Neural crest cell (in vitro differentiated cells): Measurements from ENCODE around the gene B4GAT1. TPM values are rescaled to one million over a fixed set of nuclear protein-coding genes. Genes with fewer than 3 reads are reported as not detected.
A peak's percentile ranks its signal among the peaks of the same experiment; 100 is the strongest.
"Not testable (repeated sequence)": the region's sequence is repeated elsewhere in the genome, so short reads cannot be mapped to it uniquely, and the experiment has no call there.

Source experiments
- DNase-seq: peaks from one replicate; pipeline ENCODE4 v3.0.0; 2021; ENCODE audit warnings: low read depth, mixed read lengths, low spot score
- H3K27ac Mint-ChIP-seq: one replicate; pipeline ENCODE4 v1.8.0; 2021; ENCODE audit warnings: mild to moderate bottlenecking, mixed read lengths; ENCODE audit not compliant: unreplicated experiment
- H3K27me3 Mint-ChIP-seq: 2 replicates; pipeline ENCODE4 v1.8.0; 2021; ENCODE audit warnings: low read depth, mild to moderate bottlenecking, mixed read lengths
- H3K36me3 Mint-ChIP-seq: 2 replicates; pipeline ENCODE4 v1.8.0; 2021; ENCODE audit warnings: low read depth, mild to moderate bottlenecking, mixed read lengths
- H3K4me1 Mint-ChIP-seq: 2 replicates; pipeline ENCODE4 v1.8.0; 2021; ENCODE audit warnings: mixed read lengths
- H3K4me3 Mint-ChIP-seq: one replicate; pipeline ENCODE4 v1.8.0; 2021; ENCODE audit warnings: mild to moderate bottlenecking, mixed read lengths
- H3K9me3 Mint-ChIP-seq: 2 replicates; pipeline ENCODE4 v1.8.0; 2021; ENCODE audit warnings: mixed read lengths
- CTCF ChIP-seq: fragments of 200-600 bp; sonication (generic); conservative IDR thresholded peaks from 2 replicates; pipeline ENCODE4 v1.5.0; 2021; ENCODE audit warnings: antibody characterized with exemption, mild to moderate bottlenecking
- long read RNA-seq: library from polyadenylated mRNA; unstranded; transcript quantifications from one replicate; pipeline ENCODE4 v2.0.0, GENCODE V29; 2020
- total RNA-seq: library from RNA; stranded (reverse); gene quantifications from 2 replicates; pipeline ENCODE4 v1.2.1, GENCODE V29; 2021

Gene B4GAT1
- 43.3 and 43.8 TPM in 2 replicates for total RNA-seq
- long read RNA-seq, transcript B4GAT1-201 (2 exons, 2,072 nt): major isoform, 37 of 37 reads
- long read RNA-seq, partial matches to known transcripts: 0 of 37 reads
- long read RNA-seq, other reads (novel, unspliced or antisense): 0 of 37 reads

- Mint-ChIP-seq H3K9me3 (no peaks in the 10 kb centered on the region), H3K4me1 (peaks cover 47% of the 10 kb centered on the region), H3K27ac (peak within 1 kb of the TSS; percentile 96)
These were observed at the start of gene B4GAT1 for GRCh38 chr11:66347425-66348276. TSS of gene B4GAT1 (minus strand) at chr11:66347629. CDS start at chr11:66347545, 84 bp downstream.

GRCh38 chr11:66393954-66394353 lies 46.5 kb upstream of the B4GAT1 start:
- TF ChIP-seq CTCF: no peak
- H3K27me3 Mint-ChIP-seq: peaks cover 20% of the 10 kb centered on the region
- H3K4me3 Mint-ChIP-seq: no peak overlapping the region
- no peaks in the 10 kb centered on the region for H3K36me3 Mint-ChIP-seq
- no peak overlapping the region for H3K27ac Mint-ChIP-seq
- DNase-seq: no peak
- H3K9me3 Mint-ChIP-seq: no peaks in the 10 kb centered on the region
- H3K4me1 Mint-ChIP-seq: no peaks in the 10 kb centered on the region

More at GRCh38 chr11:66347425-66348276, at the start of gene B4GAT1:
- DNase-seq: peak; percentile 77
- H3K4me3 Mint-ChIP-seq: peak within 1 kb of the TSS; percentile 99
- H3K27me3 Mint-ChIP-seq: peaks cover 5% of the 10 kb centered on the region
- TF ChIP-seq CTCF: no peak
- peaks cover 2% of the 10 kb centered on the region for H3K36me3 Mint-ChIP-seq

GRCh38 chr11:66391322-66391721 lies 43.9 kb upstream of the B4GAT1 start:
- no peak overlapping the region for H3K4me3 Mint-ChIP-seq
- H3K36me3 Mint-ChIP-seq: no peaks in the 10 kb centered on the region
- no peaks in the 10 kb centered on the region for H3K9me3 Mint-ChIP-seq
- TF ChIP-seq CTCF: no peak
- no peak for DNase-seq
- H3K27ac Mint-ChIP-seq: no peak overlapping the region
- H3K27me3 Mint-ChIP-seq: peaks cover 23% of the 10 kb centered on the region
- H3K4me1 Mint-ChIP-seq: peaks cover 2% of the 10 kb centered on the region

- no peaks in the 10 kb centered on the region for H3K36me3 Mint-ChIP-seq
- peaks cover 19% of the 10 kb centered on the region for H3K27me3 Mint-ChIP-seq
- no peak overlapping the region for H3K4me3 Mint-ChIP-seq
- H3K4me1 Mint-ChIP-seq: peaks cover 6% of the 10 kb centered on the region
- no peaks in the 10 kb centered on the region for H3K9me3 Mint-ChIP-seq
- H3K27ac Mint-ChIP-seq: no peak overlapping the region
- peak; percentile 67 for TF ChIP-seq CTCF
- peak; percentile 46 for DNase-seq
These were observed 41.5 kb upstream of the B4GAT1 start for GRCh38 chr11:66388780-66389386.

GRCh38 chr11:66386171-66387069 lies 39.0 kb upstream of the B4GAT1 start:
- Mint-ChIP-seq H3K4me1 (peaks cover 6% of the 10 kb centered on the region), H3K27me3 (peaks cover 14% of the 10 kb centered on the region), H3K9me3 (no peaks in the 10 kb centered on the region), H3K36me3 (no peaks in the 10 kb centered on the region), H3K27ac (no peak overlapping the region), H3K4me3 (peak overlapping the region; percentile 1)
- peak; percentile 94 for TF ChIP-seq CTCF
- DNase-seq: peak; percentile 97

GRCh38 chr11:66384316-66384715 lies 36.9 kb upstream of the B4GAT1 start:
- Mint-ChIP-seq H3K4me1 (peaks cover 12% of the 10 kb centered on the region), H3K27me3 (peaks cover 14% of the 10 kb centered on the region)
- not testable (repeated sequence) for H3K9me3 Mint-ChIP-seq, H3K36me3 Mint-ChIP-seq, DNase-seq, H3K27ac Mint-ChIP-seq, H3K4me3 Mint-ChIP-seq

GRCh38 chr11:66380264-66380663 lies 32.8 kb upstream of the B4GAT1 start:
- H3K27ac Mint-ChIP-seq, H3K27me3 Mint-ChIP-seq, H3K4me3 Mint-ChIP-seq, H3K9me3 Mint-ChIP-seq, H3K4me1 Mint-ChIP-seq, H3K36me3 Mint-ChIP-seq, DNase-seq: not testable (repeated sequence)
